CD4-positive, alpha-beta T cell treated with Interleukin-21 for 1 hour (primary cell): ENCODE measurements around the gene KCND2.
"Not testable (repeated sequence)": the region's sequence is repeated elsewhere in the genome, so short reads cannot be mapped to it uniquely, and the experiment has no call there.

Experiments used
- DNase-seq: peaks from one replicate; pipeline ENCODE4 v3.0.0-alpha.2; 2020

Gene KCND2

GRCh38 chr7:120588862-120589261 lies 315.9 kb downstream of the KCND2 start:
- no peak for DNase-seq

- DNase-seq: no peak
Measured at GRCh38 chr7:120600607-120601006, 327.6 kb downstream of the KCND2 start.

GRCh38 chr7:120603366-120603765 lies 330.4 kb downstream of the KCND2 start:
- no peak for DNase-seq

DNA sequence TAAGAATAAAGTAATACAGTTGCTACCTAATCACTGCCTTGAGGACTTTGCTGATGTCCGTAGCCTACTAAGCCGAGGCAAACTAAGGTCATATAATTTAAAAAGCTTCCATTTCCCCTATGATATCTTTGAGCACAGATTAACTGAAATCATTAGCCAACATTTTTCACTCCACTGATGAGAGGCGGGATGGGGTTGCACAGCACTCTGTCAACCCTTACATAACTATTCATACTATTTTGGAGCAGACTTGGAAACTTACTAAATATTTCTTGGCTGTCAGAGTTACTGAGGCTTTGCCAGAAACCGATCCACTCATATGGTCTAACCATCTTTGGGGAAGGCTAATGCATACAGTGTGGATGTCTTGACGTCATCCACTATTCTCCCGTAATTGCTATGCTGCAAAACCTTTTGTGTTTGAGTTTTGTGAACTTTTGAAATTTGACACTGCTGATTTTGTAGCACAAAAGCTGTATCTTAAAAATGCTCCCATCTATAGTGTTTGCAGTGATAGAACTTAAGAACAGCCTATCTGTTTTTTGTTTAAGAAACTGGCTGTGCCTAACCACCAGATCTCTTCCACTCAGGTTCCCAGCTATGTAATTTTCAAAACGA lies 336.3 kb downstream of the KCND2 start:
- DNase-seq: no peak

GRCh38 chr7:120611975-120612374 lies 339.0 kb downstream of the KCND2 start:
- no peak for DNase-seq

DNA sequence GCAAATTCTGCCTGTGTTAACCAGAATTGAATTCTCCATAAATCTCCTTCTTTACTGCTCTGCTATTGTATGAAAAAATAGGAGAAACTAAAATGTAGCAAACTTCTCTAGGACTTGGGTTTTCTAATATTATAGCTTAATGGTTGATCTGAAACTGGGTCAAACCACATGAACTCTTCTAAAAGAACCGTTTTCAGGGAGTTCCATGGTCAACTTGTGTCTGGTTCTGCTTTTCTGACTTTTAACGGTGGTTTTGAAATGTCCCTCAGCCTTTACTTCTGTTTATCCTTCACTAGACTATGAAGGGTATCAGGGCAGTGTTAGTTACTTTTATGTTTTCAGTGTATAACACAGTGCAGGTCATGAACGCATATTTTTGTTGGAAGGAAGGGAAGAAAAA lies 342.7 kb downstream of the KCND2 start:
- no peak for DNase-seq

DNA sequence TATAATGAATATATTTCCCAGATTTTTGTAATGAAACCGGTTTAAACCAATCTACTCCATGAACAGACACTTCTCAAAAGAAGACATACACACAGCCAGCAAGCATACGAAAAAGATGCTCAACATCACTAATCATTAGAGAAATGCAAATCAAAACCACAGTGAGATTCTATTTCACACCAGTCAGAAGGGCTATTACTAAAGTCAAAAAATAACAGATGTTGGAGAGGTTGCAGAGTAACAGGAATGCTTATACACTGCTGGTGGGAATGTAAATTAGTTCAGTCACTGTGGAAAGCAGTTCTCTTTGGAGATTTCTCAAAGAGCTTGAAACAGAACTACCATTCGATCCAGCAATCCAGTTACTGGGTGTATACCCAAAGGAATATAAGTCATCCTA lies 344.3 kb downstream of the KCND2 start:
- DNase-seq: no peak

GRCh38 chr7:120628251-120628650 lies 355.3 kb downstream of the KCND2 start:
- no peak for DNase-seq

DNA sequence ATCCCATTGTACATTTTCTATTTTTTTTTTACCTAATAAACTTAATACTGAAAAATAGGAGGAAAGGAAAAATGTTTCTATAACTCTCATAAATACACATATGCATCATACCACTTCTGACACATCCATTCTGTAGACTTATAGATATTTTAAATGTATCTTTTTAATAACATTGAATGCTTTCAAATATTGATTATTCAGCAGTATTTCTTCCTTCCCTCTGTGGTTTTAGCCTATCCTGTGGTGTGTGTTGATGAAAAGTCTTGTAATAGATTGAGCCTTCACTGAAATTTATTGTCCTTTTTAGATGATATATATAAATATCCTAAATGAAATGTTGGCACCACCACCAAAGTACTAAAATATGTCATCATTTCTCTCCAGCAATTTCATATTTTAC lies 366.9 kb downstream of the KCND2 start:
- DNase-seq: no peak

GRCh38 chr7:120645966-120646365 lies 373.0 kb downstream of the KCND2 start:
- DNase-seq: no peak

DNA sequence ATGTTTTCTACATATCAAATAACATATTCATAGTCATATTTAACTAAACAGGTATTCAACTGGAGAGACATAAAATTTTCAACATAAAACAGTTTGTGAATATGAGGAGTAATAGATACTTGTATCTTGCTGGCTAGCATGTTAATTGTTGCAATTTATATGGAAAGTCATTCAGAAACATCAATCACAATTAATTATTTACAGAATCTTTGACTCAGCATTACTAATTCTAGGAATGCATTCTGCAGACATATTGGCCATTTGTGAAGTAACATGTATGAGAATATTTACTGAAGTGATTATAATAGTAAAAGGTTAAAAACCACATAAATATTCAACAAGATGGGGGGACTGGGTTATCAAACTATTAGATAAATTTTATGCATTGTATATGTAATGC lies 381.3 kb downstream of the KCND2 start:
- no peak for DNase-seq

DNA sequence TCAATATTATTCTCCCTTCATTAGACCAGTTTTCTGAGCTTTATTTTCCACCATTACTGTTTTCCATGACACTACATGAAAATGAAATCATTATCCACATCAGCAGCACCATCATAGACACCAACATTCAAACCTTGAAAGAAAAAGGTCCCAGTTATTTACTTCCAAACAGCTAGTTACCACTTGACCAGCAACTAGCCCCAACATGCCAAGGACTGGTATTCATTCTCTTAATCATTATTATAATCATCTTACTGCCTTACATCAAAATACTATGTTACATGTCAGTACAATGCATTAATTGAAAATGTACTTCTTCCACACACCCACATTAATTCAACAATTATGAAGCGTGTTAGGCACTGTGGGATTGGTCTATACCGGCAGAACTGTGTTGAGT lies 385.5 kb downstream of the KCND2 start:
- DNase-seq: no peak

DNA sequence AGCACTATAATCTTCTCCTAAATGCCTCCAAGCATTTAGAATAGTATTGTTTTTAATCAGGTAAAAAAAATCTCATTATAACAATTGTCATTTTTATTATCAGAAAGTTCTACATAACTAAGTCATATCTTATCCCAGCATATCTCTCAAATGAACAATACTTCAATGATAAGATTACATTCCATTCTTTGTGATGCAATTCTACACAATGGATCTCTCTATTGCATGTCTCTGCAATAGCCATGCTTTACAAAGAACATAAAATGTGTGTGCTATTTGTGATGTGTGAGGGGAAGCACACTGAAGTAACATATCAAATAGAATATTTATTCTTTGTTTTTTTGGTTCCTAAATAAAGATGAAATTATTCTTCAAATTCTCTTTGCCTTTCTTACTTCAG lies 389.3 kb downstream of the KCND2 start:
- DNase-seq: no peak

DNA sequence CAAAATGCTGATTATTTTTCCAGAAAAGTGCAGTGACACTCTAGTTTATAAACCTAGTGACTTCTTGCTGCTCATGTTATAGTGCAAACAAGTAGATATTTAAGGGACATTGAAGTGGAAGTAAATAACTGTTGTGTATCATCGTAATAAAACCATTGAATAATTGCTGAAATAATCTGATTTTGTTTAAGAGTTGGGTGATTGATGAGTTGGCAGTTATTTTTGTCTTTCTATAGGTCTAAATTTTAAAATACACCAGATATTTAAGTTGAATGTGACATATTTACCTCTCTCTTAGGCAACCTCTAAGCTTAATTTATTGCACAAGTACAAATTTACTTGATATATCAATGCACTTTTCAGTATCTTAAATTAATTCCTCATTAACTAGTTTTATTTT lies 392.1 kb downstream of the KCND2 start:
- DNase-seq: no peak

DNA sequence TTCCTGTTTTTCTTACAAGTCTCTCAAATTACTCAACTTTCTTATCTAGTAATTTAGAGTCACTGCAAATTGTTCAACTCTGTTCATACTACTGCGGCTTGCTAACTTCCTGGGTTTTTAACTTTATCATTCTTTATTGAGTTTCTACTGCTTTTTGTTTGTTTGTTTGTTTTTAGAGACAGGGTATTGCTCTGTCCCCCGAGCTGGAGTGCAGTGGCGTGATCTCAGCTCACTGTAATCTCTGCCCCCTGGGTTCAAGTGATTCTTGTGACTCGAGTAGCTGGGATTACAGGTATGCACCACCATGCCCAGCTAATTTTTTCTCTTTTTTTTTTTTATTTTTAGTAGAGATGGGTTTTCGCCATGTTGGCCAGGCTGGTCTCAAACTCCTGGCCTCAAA lies 402.1 kb downstream of the KCND2 start:
- DNase-seq: no peak

GRCh38 chr7:120677535-120677934 lies 404.6 kb downstream of the KCND2 start:
- DNase-seq: no peak

- DNase-seq: no peak
Measured at GRCh38 chr7:120680985-120681384, 408.0 kb downstream of the KCND2 start.

GRCh38 chr7:120684463-120684862 lies 411.5 kb downstream of the KCND2 start:
- no peak for DNase-seq

- no peak for DNase-seq
Measured at GRCh38 chr7:120691915-120692314, 418.9 kb downstream of the KCND2 start.

DNA sequence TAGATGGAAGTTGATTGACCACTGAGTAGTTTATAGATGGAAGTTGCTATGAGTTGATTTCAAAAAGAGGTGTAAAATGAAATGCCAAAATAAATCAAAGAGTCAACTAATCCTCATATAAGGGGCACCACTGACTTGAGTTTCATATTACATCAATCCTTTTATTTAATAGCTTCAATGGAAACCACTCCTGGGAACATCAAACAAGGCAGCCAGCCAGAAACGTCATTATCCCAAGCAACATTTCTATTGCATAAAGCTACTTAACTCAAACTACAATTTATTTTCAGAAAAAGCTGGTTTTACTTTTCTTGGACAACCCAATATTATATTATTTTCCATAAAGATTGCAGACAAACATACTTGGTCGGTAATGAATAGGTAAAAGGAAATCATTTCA lies 422.9 kb downstream of the KCND2 start:
- DNase-seq: no peak

DNA sequence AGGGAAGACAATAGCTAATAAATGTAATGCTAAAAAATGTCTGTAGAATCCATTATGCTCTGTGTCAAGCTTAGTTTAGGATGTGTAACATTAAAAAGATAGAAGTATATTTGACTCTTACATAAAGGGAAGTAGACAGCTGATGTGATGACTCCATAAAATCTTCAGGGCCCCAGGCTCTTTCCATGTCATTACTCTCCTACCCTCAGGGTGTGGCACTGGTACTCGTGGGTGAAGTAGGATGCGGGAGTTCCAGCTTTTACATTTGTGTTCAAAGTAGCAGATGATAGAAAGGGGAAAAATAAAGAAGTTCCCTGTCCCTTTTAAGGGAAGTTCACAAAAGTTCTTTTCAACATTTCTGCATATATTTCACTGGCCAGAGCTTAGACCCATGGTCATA lies 427.8 kb downstream of the KCND2 start:
- no peak for DNase-seq

DNA sequence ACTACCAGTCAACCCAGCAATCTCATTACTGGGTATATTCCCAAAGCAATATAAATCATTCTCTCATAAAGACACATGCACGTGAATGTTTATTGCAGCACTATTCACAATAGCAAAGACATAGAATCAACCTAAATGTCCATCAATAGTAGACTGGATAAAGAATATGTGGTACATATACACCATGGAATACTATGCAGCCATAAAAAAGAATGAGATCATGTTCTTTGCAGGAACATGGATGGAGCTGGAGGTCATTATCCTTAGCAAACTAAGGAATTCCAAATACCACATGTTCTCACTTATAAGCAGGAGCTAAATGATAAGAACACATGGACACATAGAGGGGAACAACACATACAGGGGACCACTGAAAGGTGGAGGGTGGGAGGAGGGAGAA lies 429.4 kb downstream of the KCND2 start:
- DNase-seq: not testable (repeated sequence)

DNA sequence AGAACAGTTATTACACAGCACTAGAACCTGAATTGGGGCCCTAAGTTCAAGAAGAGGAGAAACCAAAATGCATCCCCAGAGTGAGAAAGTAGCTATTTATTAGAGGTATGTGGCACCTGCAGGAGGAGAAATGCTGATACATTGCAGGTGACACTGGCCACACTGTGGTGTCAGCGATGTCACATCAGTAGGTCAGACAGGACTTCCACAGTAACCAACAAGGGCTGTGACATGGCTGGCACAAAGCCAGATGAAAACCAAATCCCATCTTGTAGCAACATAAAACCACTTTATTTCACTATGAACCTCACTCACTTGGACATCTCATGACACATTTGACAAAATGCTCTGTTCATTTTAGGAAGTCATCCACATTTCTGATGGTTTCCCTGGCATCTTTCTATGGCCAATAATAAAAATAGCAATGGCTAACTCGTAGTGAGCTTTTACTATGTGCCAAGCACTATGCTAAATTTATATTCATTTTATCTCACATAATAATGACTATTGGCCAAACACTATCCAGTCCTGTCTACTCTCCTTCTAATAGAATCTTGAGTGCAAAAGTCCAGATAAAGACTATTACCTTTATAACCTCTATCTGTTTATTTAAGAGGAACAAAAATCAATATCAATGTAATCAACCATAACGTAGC lies 430.7 kb downstream of the KCND2 start:
- DNase-seq: no peak

DNA sequence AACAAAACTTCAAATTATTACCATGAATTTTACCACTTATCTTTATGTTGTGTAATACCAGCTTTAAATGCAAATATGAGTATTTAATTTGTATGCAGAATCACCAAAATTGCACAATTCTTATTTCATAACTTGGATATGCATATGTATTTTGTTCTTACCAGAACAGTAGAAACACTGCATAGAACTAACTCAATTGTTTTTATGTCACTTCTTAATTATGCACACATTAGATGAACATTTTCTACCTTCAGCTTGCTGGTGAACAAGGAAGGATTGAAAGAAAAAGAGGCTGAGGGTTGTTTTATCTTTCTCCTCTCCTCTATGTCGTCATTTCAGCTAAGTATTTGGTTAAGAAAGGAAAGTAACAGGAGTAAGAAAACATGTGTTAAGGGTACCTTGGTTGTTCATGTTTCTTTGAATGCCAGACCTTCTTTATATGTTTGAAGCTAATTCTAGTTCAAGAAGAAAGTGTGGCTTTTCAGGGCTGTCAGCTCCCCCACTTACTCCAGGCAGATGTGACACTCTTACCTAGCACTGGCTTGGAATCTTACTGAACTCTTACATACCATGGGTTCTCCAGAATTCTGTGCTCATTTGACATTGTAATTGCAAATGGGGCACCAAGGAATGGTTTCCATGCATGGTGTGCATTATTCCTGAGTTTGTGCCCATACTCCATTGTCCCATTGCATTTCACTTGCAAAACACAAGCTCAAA lies 436.4 kb downstream of the KCND2 start:
- no peak for DNase-seq

- no peak for DNase-seq
Measured at GRCh38 chr7:120709972-120710320, 437.0 kb downstream of the KCND2 start.
